Liver (tissue), 9 donors: ENCODE measurements around the gene NUDT2. TPM values are rescaled to one million over a fixed set of nuclear protein-coding genes. Genes with fewer than 3 reads are reported as not detected.

Experiments used
- DNase-seq: peaks from one replicate; pipeline ENCODE4 v3.0.0-alpha.2; 2017; ENCODE audit warnings: low spot score
- H3K27ac ChIP-seq, 2 donors: one replicate each; pipeline ENCODE4 v1.7.0; 2013; ENCODE audit warnings: inconsistent platforms in 2 of 2, low read length in 2 of 2, control low read depth in 1 of 2, low read depth in 1 of 2, mild to moderate bottlenecking in 1 of 2
- H3K27me3 ChIP-seq, 4 donors: one replicate each; pipeline versions ENCODE4 v1.6.1 to v1.7.0; 2013; ENCODE audit warnings: low read length in 3 of 4, inconsistent platforms in 1 of 4, mild to moderate bottlenecking in 1 of 4, moderate library complexity in 1 of 4; ENCODE audit not compliant: control insufficient read depth in 4 of 4, insufficient read depth in 4 of 4
- H3K36me3 ChIP-seq, 4 donors: one replicate each; pipeline versions ENCODE4 v1.6.1 to v1.7.0; 2013; ENCODE audit warnings: low read length in 3 of 4, mild to moderate bottlenecking in 3 of 4, low read depth in 1 of 4, moderate library complexity in 1 of 4; ENCODE audit not compliant: control insufficient read depth in 4 of 4, insufficient read depth in 3 of 4
- H3K4me1 ChIP-seq, 4 donors: one replicate each; pipeline versions ENCODE4 v1.6.1 to v1.7.0; 2013; ENCODE audit warnings: low read length in 3 of 4, mild to moderate bottlenecking in 3 of 4, moderate library complexity in 1 of 4; ENCODE audit not compliant: control insufficient read depth in 4 of 4, insufficient read depth in 4 of 4
- H3K4me3 ChIP-seq, 3 donors: one replicate each; pipeline versions ENCODE4 v1.6.1 to v1.7.0; 2013; ENCODE audit warnings: low read length in 3 of 3, control low read depth in 1 of 3, low read depth in 1 of 3, mild to moderate bottlenecking in 1 of 3
- H3K9ac ChIP-seq, 2 donors: one replicate each; pipeline ENCODE4 v1.7.0; 2013; ENCODE audit warnings: low read length in 2 of 2, mild to moderate bottlenecking in 2 of 2, moderate library complexity in 2 of 2, control low read depth in 1 of 2, low read depth in 1 of 2
- H3K9me3 ChIP-seq, 4 donors: one replicate each; pipeline versions ENCODE4 v1.6.1 to v1.7.0; 2013; ENCODE audit warnings: low read length in 3 of 4; ENCODE audit not compliant: control insufficient read depth in 4 of 4
- CTCF ChIP-seq: fragments of 150-350 bp; IDR thresholded peaks from 2 replicates; pipeline ENCODE4 v1.5.1; 2017; ENCODE audit warnings: improper control_type of control experiment, low read depth, low read length; ENCODE audit not compliant: missing input control
- FOXA1 ChIP-seq: IDR thresholded peaks from 2 replicates; pipeline ENCODE4 v1.6.1; 2016; ENCODE audit warnings: antibody characterized with exemption
- FOXA2 ChIP-seq: IDR thresholded peaks from 2 replicates; pipeline ENCODE4 v1.6.1; 2016; ENCODE audit warnings: antibody characterized with exemption
- GABPA ChIP-seq, 2 donors: IDR thresholded peaks in 1 of 2; conservative IDR thresholded peaks in 1 of 2; 2 replicates each; pipeline ENCODE4 v1.6.1; 2016; ENCODE audit warnings: antibody characterized with exemption in 2 of 2, mild to moderate bottlenecking in 1 of 2, moderate library complexity in 1 of 2
- HNF4A ChIP-seq, 2 donors: conservative IDR thresholded peaks; 2 replicates each; pipeline ENCODE4 v1.6.1; 2016; ENCODE audit warnings: antibody characterized with exemption in 2 of 2, mild to moderate bottlenecking in 2 of 2
- HNF4G ChIP-seq: IDR thresholded peaks from 2 replicates; pipeline ENCODE4 v1.6.1; 2016; ENCODE audit warnings: antibody characterized with exemption
- JUND ChIP-seq, 2 donors: IDR thresholded peaks; 2 replicates each; pipeline ENCODE4 v1.6.1; 2016; ENCODE audit warnings: antibody characterized with exemption in 2 of 2
- NR2F2 ChIP-seq: IDR thresholded peaks from 2 replicates; pipeline ENCODE4 v1.6.1; 2016; ENCODE audit warnings: antibody characterized with exemption
- RAD21 ChIP-seq, 2 donors: IDR thresholded peaks; 2 replicates each; pipeline ENCODE4 v1.6.1; 2016; ENCODE audit warnings: antibody characterized with exemption in 2 of 2, mild to moderate bottlenecking in 2 of 2
- RXRA ChIP-seq, 2 donors: IDR thresholded peaks; 2 replicates each; pipeline ENCODE4 v1.6.1; 2017 to 2018; ENCODE audit warnings: antibody characterized with exemption in 2 of 2, mild to moderate bottlenecking in 1 of 2
- SP1 ChIP-seq: IDR thresholded peaks from 2 replicates; pipeline ENCODE4 v1.6.1; 2018; ENCODE audit warnings: antibody characterized with exemption, mild to moderate bottlenecking
- TAF1 ChIP-seq: conservative IDR thresholded peaks from 2 replicates; pipeline ENCODE4 v1.6.1; 2016; ENCODE audit warnings: antibody characterized with exemption, mild to moderate bottlenecking
- WGBS: extraction: QIAGEN DNeasy Blood & Tissue Kit; methylation state at CpG from one replicate; pipeline ENCODE4 v1.1.7; 2013; 5-methylcytosine and 5-hydroxymethylcytosine counted together
- polyA plus RNA-seq, 2 donors: library from polyadenylated mRNA; stranded (reverse) in 1 of 2; unstranded in 1 of 2; fragments of 200-250 nt in 1 of 2; fragments of >200 nt in 1 of 2; fragmentation: Nextera tagmentation in 1 of 2; extraction: Ambion mirVana in 1 of 2; gene quantifications; one replicate each; pipeline versions ENCODE4 v1.2.1 to v1.2.3, GENCODE V29; 2013 to 2015
- total RNA-seq, 2 donors: library from RNA; depleted of rRNA; stranded (reverse); fragments of >200 nt; gene quantifications; one replicate each; pipeline ENCODE4 v1.2.3, GENCODE V29; 2014
- TF ChIP-seq, protein P1 (sequence below): IDR thresholded peaks from 2 replicates; pipeline ENCODE4 v1.6.1; 2016; ENCODE audit warnings: antibody characterized with exemption
- TF ChIP-seq, protein P2 (sequence below): IDR thresholded peaks from 2 replicates; pipeline ENCODE4 v1.6.1; 2016; ENCODE audit warnings: antibody characterized with exemption
- TF ChIP-seq, protein P3 (sequence below): IDR thresholded peaks from 2 replicates; pipeline ENCODE4 v1.6.1; 2016; ENCODE audit warnings: antibody characterized with exemption
- TF ChIP-seq, protein P4 (sequence below): IDR thresholded peaks from 2 replicates; pipeline ENCODE4 v1.6.1; 2016; ENCODE audit warnings: antibody characterized with exemption, mild to moderate bottlenecking
- donor health status: healthy.
- donor health status: healthy.
- donor health status: healthy.
- donor health status: healthy.
- donor health status: healthy.

Gene NUDT2
- total and polyA plus RNA-seq, 4 donors = 9.2 to 23.5 (median 15.7) TPM

DNA sequence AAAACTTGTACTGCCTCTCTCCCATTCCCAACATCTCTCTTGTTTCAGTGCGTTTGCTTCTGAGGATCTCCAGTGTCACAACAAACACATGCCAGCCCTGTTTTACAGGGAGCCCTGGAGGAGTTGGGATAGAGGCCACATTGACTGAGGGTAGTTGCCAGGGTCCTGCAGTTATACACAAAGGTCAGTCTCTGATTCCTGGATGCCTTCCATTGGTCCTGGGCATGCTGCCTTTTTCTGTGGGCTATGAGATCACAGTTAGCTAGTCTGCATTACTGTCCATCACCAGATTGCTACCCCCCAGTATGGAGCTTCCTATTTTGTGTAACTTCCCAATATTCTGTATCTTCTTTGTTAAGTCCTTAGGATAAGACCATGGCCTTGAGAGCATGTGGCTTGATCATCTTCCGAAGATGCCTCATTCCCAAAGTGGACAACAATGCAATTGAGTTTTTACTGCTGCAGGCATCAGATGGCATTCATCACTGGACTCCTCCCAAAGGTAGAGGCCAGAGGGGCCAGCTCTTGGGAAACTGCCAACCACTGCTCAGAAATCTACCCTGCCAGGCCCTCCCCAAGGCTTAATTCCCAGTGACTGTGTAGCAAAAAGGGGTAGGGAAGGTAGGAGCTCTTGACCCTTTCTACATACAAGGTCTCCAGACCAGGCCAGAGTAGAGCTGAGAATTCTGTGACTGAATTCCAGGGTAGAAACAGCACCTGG, 9.5 kb downstream of the NUDT2 start:
- Histone ChIP-seq H3K9ac (no peak overlapping the region), H3K27me3 (no peaks in the 10 kb centered on the region), H3K9me3 (no peaks in the 10 kb centered on the region), H3K36me3 (peaks cover 0 to 4% (median under 1%) of the 10 kb centered on the region in 4 donors), H3K4me1 (peaks cover 4 to 51% (median 26%) of the 10 kb centered on the region in 4 donors), H3K27ac (peak overlapping the region in 1 of 2 donors; percentile 36), H3K4me3 (no peak overlapping the region)
- no peak for DNase-seq
- 60% methylated on average over 2 of the region's 2 CpGs for WGBS
- TF ChIP-seq, protein P1, sequence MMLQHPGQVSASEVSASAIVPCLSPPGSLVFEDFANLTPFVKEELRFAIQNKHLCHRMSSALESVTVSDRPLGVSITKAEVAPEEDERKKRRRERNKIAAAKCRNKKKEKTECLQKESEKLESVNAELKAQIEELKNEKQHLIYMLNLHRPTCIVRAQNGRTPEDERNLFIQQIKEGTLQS = no peak
- TF ChIP-seq HNF4G (no peak), SP1 (peak; percentile 56), JUND (IDR thresholded peaks at IDR 0.05) (peak in 1 of 2 donors; percentile 14), RXRA (IDR thresholded peaks at IDR 0.05) (peak; percentile 67), NR2F2 (no peak), TAF1 (no peak), RAD21 (IDR thresholded peaks at IDR 0.05) (peak; percentile 12 to 44), HNF4A (conservative IDR thresholded peaks at IDR 0.05) (peak; percentile 71 to 73), CTCF (no peak)
- TF ChIP-seq, protein P2, sequence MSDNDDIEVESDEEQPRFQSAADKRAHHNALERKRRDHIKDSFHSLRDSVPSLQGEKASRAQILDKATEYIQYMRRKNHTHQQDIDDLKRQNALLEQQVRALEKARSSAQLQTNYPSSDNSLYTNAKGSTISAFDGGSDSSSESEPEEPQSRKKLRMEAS = peak; percentile 29
- TF ChIP-seq, protein P3, sequence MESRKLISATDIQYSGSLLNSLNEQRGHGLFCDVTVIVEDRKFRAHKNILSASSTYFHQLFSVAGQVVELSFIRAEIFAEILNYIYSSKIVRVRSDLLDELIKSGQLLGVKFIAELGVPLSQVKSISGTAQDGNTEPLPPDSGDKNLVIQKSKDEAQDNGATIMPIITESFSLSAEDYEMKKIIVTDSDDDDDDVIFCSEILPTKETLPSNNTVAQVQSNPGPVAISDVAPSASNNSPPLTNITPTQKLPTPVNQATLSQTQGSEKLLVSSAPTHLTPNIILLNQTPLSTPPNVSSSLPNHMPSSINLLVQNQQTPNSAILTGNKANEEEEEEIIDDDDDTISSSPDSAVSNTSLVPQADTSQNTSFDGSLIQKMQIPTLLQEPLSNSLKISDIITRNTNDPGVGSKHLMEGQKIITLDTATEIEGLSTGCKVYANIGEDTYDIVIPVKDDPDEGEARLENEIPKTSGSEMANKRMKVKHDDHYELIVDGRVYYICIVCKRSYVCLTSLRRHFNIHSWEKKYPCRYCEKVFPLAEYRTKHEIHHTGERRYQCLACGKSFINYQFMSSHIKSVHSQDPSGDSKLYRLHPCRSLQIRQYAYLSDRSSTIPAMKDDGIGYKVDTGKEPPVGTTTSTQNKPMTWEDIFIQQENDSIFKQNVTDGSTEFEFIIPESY = no peak

GRCh38 chr9:34341659-34342295, 12.4 kb downstream of the NUDT2 start:
- no peak overlapping the region for H3K27ac ChIP-seq
- peaks cover 0 to 4% (median under 1%) of the 10 kb centered on the region in 4 donors for H3K36me3 ChIP-seq
- H3K9ac ChIP-seq = no peak overlapping the region
- TF ChIP-seq, protein P3 = no peak
- TF ChIP-seq JUND (IDR thresholded peaks at IDR 0.05) (no peak), RAD21 (IDR thresholded peaks at IDR 0.05) (no peak), RXRA (IDR thresholded peaks at IDR 0.05) (no peak), NR2F2 (no peak), FOXA2 (no peak), GABPA (IDR thresholded peaks at IDR 0.05 in 1 of 2, conservative IDR thresholded peaks at IDR 0.05 in 1 of 2) (no peak), CTCF (no peak), TAF1 (no peak), FOXA1 (no peak)
- TF ChIP-seq, protein P4, sequence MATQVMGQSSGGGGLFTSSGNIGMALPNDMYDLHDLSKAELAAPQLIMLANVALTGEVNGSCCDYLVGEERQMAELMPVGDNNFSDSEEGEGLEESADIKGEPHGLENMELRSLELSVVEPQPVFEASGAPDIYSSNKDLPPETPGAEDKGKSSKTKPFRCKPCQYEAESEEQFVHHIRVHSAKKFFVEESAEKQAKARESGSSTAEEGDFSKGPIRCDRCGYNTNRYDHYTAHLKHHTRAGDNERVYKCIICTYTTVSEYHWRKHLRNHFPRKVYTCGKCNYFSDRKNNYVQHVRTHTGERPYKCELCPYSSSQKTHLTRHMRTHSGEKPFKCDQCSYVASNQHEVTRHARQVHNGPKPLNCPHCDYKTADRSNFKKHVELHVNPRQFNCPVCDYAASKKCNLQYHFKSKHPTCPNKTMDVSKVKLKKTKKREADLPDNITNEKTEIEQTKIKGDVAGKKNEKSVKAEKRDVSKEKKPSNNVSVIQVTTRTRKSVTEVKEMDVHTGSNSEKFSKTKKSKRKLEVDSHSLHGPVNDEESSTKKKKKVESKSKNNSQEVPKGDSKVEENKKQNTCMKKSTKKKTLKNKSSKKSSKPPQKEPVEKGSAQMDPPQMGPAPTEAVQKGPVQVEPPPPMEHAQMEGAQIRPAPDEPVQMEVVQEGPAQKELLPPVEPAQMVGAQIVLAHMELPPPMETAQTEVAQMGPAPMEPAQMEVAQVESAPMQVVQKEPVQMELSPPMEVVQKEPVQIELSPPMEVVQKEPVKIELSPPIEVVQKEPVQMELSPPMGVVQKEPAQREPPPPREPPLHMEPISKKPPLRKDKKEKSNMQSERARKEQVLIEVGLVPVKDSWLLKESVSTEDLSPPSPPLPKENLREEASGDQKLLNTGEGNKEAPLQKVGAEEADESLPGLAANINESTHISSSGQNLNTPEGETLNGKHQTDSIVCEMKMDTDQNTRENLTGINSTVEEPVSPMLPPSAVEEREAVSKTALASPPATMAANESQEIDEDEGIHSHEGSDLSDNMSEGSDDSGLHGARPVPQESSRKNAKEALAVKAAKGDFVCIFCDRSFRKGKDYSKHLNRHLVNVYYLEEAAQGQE = no peak
- DNase-seq = no peak
- peaks cover 14 to 63% (median 51%) of the 10 kb centered on the region in 4 donors for H3K4me1 ChIP-seq
- 87% methylated on average over 7 of the region's 7 CpGs for WGBS
- H3K9me3 ChIP-seq = no peaks in the 10 kb centered on the region
- H3K27me3 ChIP-seq = no peaks in the 10 kb centered on the region
- no peak overlapping the region for H3K4me3 ChIP-seq
